NCI-H524 (cell line): ENCODE data around the gene KCNN4.
A peak's percentile ranks its signal among the peaks of the same experiment; 100 is the strongest.
"Not testable (repeated sequence)": the region's sequence is repeated elsewhere in the genome, so short reads cannot be mapped to it uniquely, and the experiment has no call there.

Experiments
- DNase-seq, 2 experiments: peaks; one replicate each; lab custom pipeline; 2025; lab: John Stamatoyannopoulos, UW

The KCNN4 gene

GRCh38 chr19:43774103-43774939 lies 6.5 kb downstream of the KCNN4 start:
- no peak for DNase-seq

GRCh38 chr19:43773725-43774102 lies 7.1 kb downstream of the KCNN4 start:
- peak; percentile 10 to 50 for DNase-seq

GRCh38 chr19:43769256-43769655 lies 11.5 kb downstream of the KCNN4 start:
- DNase-seq = no peak

DNA sequence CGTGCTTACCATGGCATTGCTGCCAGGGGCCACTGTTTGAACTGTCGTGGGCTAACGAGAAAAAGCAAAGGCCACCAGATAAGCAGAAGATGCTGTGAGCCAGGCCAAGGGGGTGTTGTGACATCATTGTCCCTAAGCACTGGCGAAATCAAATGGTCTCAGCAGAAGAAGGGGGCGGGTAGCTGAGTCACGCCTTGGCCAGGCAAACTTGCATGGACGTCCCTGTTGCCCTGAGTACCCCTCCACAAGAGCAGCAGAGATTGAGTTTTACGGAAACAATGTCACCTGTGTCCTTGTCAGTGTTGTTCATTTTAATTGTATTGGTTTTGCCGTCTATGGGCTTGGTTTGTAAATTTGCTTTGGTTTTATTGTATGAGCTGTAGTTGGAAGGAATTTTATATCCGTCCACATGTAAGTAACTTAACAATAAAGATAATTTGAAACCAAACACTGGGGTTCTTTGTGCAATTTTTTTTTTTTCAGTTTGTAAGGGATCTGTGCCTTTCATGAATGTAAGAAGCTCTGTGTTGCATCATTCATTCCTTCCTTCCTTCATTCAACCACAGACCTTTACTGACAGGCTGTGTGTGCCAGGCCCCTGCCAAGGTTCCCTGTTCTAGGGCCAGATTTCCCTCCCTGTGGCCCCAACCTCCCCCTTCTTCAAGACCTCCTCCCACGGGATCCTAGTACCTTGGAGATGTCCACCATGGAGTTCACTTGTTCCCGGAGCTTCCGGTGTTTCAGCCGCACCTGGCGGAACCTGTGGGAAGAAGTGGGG lies 12.3 kb downstream of the KCNN4 start:
- DNase-seq = no peak

DNA sequence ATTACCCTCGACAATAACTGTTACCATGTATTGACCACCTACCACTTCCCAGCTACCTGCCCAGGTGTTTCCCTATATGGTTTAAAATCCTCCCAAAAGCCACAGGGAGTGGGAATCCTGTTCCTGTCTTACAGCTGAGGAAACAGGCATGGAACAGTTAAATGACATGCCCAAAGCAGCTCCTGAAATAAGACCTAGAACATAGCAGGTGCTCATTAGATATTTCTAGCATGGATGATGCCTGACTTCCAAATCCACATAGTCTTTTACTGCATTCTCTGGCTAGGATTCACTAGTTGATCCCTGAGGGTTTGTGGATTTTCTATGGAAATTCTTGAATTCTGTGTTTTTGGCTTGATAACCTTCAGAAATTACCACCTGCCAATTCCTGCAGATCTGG lies 13.0 kb downstream of the KCNN4 start:
- no peak for DNase-seq

GRCh38 chr19:43767316-43767715 lies 13.5 kb downstream of the KCNN4 start:
- DNase-seq = no peak

DNA sequence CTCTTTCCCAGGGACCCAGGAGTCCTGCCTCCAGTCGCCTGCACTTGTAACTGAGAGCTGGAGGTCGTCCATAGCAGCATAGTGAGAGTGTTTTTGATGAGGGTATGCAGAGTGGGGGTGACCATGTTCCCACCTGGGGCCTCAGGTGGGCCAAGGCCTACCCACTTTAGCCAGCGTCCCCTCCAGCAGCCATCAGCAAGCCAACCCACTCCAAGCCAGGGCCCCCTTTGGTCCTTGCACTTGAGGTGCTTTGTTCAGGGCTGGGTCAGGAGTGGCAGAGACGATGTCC lies 14.1 kb downstream of the KCNN4 start:
- no peak for DNase-seq

- DNase-seq = no peak
Observed at GRCh38 chr19:43765109-43765876, 15.5 kb downstream of the KCNN4 start.

DNA sequence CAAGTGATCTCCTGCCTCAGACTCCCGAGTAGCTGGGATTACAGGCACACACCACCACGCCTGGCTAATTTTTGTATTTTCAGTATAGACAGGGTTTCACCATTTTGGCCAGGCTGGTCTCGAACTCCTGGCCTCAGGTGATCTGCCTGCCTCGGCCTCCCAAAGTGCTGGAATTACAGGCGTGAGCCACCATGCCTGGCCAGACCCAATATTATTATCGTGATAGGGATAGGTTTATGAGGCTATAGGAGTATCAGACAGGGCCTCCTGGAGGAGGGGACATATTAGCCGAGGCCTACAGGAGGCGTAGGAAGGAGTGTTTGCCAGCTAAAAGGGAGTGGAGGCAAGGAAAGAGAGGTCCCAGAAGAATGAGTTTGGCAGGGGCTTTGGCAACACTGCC lies 16.1 kb downstream of the KCNN4 start:
- DNase-seq = not testable (repeated sequence)

- DNase-seq = no peak
Observed at GRCh38 chr19:43763473-43763939, 17.3 kb downstream of the KCNN4 start.

- no peak for DNase-seq
Observed at GRCh38 chr19:43762814-43763213, 18.0 kb downstream of the KCNN4 start.

- no peak for DNase-seq
Observed at GRCh38 chr19:43760941-43761340, 19.8 kb downstream of the KCNN4 start.

- no peak for DNase-seq
Observed at GRCh38 chr19:43759515-43759914, 21.3 kb downstream of the KCNN4 start.

DNA sequence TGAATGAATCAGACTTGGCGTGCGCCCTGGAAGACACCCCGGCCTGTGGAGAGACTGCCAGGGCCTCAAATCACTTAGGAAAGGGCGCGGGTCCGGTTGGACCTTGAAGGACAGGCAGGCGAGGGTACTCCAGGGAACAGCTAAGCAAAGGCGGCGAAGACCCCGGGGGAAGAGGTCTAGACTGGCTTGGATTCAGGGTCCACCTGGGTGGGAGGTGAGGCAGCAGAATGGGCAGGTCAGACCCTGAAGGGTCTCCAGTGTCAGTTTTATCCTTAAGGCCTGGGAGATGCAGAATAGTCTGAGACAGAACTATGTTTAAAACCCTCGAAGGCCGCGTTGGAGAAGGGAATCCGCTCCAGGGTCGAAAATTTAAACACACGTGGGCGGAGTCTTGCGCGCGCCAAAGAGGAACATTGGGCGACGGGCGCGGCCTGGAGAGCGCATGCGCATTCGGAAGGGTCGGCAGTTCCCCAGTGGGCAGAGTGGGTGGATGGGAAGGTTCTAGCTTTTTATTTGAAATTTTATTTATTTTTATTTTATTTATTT lies 25.4 kb downstream of the KCNN4 start:
- DNase-seq = peak; percentile 20 to 51

GRCh38 chr19:43754503-43755255 lies 26.1 kb downstream of the KCNN4 start, which contains the start of gene SMG9:
TSS of gene SMG9 (minus strand) at chr19:43754962. CDS start at chr19:43750741, 4,221 bp downstream.
- peak; percentile 94 for DNase-seq

DNA sequence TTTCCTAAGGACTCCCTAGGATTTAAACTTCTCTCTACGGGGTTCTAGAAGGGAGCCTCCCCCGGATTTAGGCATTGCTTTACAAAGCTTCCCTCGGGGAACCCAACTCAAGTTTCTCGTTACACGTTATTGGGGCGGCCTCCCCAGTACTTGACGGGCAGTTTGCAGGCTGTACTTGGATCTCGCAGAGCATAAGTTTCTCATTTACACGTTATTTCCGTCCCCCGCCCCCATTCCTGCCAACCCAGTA lies 26.6 kb downstream of the KCNN4 start:
- no peak for DNase-seq

DNA sequence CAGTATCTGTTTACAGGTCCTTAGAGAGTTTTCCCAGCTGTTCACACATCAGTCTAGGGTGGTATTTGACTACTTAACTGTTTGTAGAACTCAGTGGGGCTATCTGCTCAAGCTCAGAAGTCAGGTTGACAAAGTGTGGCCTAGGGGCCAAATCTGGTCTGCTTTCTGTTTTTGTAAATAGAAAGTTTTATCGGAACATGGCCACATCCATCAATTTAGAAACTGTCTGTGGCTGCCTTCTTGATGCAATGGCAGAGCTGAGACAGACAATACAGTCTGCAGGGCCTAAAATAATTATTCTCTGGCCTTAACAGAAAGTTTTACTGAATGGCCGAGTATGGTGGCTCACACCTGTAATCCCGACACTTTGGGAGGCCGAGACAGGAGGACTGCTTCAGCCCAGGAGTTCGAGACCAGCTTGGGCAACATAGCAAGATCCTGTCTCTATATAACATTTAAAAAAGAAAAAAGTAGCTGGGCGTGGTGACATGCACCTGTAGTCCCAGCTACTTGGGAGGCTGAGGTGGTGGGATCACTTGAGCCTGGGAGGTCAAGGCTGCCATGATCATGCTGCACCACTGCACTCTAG lies 28.4 kb downstream of the KCNN4 start:
- DNase-seq = no peak

DNA sequence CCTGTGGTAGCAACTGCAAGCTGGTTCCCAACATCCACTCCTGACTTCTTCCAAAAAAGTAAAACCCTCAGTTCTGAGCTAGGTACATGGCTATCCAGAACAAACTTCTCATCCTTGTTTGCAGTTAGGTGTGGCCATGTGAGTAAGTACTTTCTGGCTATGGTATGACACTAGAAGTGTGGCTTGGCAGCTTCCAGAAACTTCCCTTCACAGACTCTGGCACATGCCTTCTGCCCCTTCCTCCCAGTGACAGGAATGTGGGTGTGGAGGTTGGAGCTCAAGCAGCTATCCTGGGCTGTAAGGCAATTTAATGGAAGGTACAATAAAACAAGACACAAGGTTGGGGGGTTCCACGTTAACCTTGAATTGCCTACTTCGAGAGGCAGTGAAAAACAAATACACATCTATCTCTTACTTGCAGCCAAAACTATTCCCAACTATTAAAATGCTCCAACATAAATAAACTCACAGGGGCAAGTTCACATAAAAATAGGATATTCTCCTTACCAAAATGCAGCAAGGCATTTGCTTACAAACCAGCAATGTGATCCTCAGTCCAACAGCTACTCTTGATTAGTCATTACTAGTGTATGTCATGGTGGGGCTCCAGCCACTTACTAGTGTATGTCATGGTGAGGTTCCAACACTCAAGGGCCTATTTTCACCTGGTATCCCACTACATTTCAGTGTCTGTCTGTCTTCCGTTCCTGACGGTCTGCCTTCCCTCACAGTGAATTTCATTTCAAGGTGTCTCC lies 29.1 kb downstream of the KCNN4 start:
- no peak for DNase-seq

DNA sequence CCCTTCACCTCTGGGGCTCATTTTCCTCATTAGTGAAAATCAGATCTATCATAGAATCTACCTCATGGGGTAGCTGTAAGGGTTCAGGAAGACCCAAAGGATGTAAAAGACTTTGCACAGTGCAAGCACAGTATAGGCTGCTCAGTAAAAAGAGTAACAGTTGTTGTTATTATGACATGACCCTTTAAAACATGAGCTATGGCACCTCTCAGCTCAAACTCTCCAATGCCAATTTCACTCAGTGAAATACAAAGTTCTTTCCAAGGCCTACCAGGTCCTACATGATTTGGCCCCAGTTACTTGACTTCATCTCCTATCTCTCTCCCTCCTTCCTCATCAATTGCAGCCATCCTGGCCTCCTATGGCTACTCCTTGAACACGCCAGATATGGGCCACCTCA lies 30.9 kb downstream of the KCNN4 start:
- no peak for DNase-seq

- DNase-seq = no peak
Observed at GRCh38 chr19:43749152-43749551, 31.6 kb downstream of the KCNN4 start.

GRCh38 chr19:43748685-43749084 lies 32.1 kb downstream of the KCNN4 start:
- no peak for DNase-seq
